DND-41 (cell line): Measurements from ENCODE around the gene TYW5.
A peak's percentile ranks its signal among the peaks of the same experiment; 100 is the strongest.

Experiments used
- ATAC-seq: fragments of 200-7000 bp; cut with Tn5 transposase; 3 replicates; pipeline ENCODE4 v1.9.1; 2021; ENCODE audit warnings: low read depth; ENCODE audit not compliant: insufficient read depth
- DNase-seq: peaks from one replicate; pipeline ENCODE4 v3.0.0-alpha.2; 2020
- H2AFZ ChIP-seq: 2 replicates; pipeline ENCODE4 v1.6.0; 2012; ENCODE audit warnings: low read depth, low read length
- H3K27ac ChIP-seq: 2 replicates; pipeline ENCODE4 v1.5.1; 2012; ENCODE audit warnings: low read length, inconsistent platforms
- H3K27me3 ChIP-seq: fragments of 200-600 bp; sonication (generic); 2 replicates; pipeline ENCODE4 v1.6.0; 2012; ENCODE audit warnings: low read length, mild to moderate bottlenecking, inconsistent platforms; ENCODE audit not compliant: insufficient read depth, poor library complexity
- H3K36me3 ChIP-seq: 2 replicates; pipeline ENCODE4 v1.5.1; 2012; ENCODE audit warnings: low read length, inconsistent platforms; ENCODE audit not compliant: insufficient read depth
- H3K4me1 ChIP-seq: 2 replicates; pipeline ENCODE4 v1.5.1; 2012; ENCODE audit warnings: mild to moderate bottlenecking, low read length; ENCODE audit not compliant: insufficient read depth
- H3K4me2 ChIP-seq: 2 replicates; pipeline ENCODE4 v1.6.0; 2012; ENCODE audit warnings: mild to moderate bottlenecking, moderate library complexity, low read length, inconsistent platforms; ENCODE audit not compliant: insufficient read depth
- H3K4me3 ChIP-seq, 2 experiments: fragments of 200-600 bp in 1 of 2; shearing (Covaris generic) in 1 of 2; 2 replicates each; pipeline ENCODE4 v1.5.1; 2012 to 2016; ENCODE audit warnings: inconsistent platforms in 2 of 2, low read length in 2 of 2, mild to moderate bottlenecking in 2 of 2, low read depth in 1 of 2, moderate library complexity in 1 of 2
- H3K79me2 ChIP-seq: 2 replicates; pipeline ENCODE4 v1.6.0; 2012; ENCODE audit warnings: low read length, inconsistent platforms; ENCODE audit not compliant: insufficient read depth
- H3K9ac ChIP-seq: 2 replicates; pipeline ENCODE4 v1.6.0; 2012; ENCODE audit warnings: low read depth, mild to moderate bottlenecking, inconsistent platforms, low read length, moderate library complexity
- H3K9me3 ChIP-seq: 2 replicates; pipeline ENCODE4 v1.5.1; 2012; ENCODE audit warnings: low read length, moderate library complexity, mild to moderate bottlenecking, inconsistent platforms; ENCODE audit not compliant: insufficient read depth, severe bottlenecking
- H4K20me1 ChIP-seq: 2 replicates; pipeline ENCODE4 v1.6.0; 2012; ENCODE audit warnings: low read length; ENCODE audit not compliant: insufficient read depth
- EZH2 ChIP-seq: IDR thresholded peaks from 3 replicates; pipeline ENCODE4 v1.6.1; 2012; ENCODE audit warnings: borderline replicate concordance, low read depth, mild to moderate bottlenecking, moderate library complexity, low read length, inconsistent platforms; ENCODE audit not compliant: severe bottlenecking
- TF ChIP-seq, protein P1 (sequence below): IDR thresholded peaks from 2 replicates; pipeline ENCODE4 v1.5.1; 2012; ENCODE audit warnings: borderline replicate concordance, low read length, moderate library complexity, mild to moderate bottlenecking; ENCODE audit not compliant: poor library complexity, severe bottlenecking; ENCODE audit errors: extremely low read depth

The TYW5 gene, protein sequence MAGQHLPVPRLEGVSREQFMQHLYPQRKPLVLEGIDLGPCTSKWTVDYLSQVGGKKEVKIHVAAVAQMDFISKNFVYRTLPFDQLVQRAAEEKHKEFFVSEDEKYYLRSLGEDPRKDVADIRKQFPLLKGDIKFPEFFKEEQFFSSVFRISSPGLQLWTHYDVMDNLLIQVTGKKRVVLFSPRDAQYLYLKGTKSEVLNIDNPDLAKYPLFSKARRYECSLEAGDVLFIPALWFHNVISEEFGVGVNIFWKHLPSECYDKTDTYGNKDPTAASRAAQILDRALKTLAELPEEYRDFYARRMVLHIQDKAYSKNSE

DNA sequence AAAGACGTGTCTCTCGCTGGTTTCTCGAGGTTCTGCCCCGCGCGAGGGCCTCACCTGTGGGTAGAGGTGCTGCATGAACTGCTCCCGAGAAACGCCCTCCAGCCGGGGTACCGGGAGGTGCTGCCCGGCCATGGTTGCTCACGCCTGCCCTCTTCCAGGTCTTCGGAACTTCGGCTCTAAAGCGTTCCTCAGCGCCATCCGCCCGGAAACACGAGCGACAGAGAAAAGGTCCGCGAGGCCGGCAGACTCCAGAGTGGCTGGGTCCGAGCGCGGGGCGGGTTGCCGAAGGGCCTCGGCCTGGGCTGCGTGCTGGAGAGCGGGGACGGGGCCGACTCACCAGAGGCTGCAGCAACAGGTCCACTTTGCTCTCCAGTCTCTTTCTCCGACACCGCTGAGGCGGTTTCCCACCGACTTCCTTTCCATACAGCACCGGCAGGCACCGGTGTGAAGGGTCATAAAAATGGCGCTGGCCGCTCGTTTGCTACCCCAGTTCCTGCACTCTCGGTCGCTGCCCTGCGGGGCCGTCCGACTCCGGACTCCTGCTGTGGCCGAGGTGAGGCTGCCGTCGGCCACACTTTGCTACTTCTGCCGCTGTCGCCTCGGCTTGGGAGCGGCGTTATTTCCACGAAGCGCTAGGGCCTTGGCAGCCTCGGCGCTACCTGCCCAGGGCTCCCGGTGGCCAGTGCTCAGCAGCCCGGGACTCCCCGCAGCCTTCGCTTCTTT lies at the start of gene TYW5, which contains the start of gene MAIP1:
TSS of gene TYW5 (minus strand) at position 153 of the 723 bp plus-strand sequence. CDS start at position 132, 21 bp downstream.
TSS of gene MAIP1 (plus strand) at position 244 of the 723 bp plus-strand sequence. CDS start at position 461, 217 bp downstream.
- H3K4me3 ChIP-seq: peak within 1 kb of the TSS; percentile 99 to 100
- peak within 1 kb of the TSS; percentile 95 for H2AFZ ChIP-seq
- peak within 1 kb of the TSS; percentile 94 for H3K27ac ChIP-seq
- H3K79me2 ChIP-seq: peaks cover 85% of the 10 kb centered on the region
- H3K36me3 ChIP-seq: peaks cover 42% of the 10 kb centered on the region
- peaks cover 16% of the 10 kb centered on the region; the same call in 1 of the 2 replicates for H4K20me1 ChIP-seq
- H3K27me3 ChIP-seq: no peaks in the 10 kb centered on the region
- peak within 1 kb of the TSS; percentile 92 for H3K9ac ChIP-seq
- peaks cover 53% of the 10 kb centered on the region for H3K4me1 ChIP-seq
- H3K9me3 ChIP-seq: no peaks in the 10 kb centered on the region
- H3K4me2 ChIP-seq: peak within 1 kb of the TSS; percentile 77
- ATAC-seq (peak; percentile 88), DNase-seq (peak; percentile 80)
- no peak for TF ChIP-seq EZH2
- TF ChIP-seq, protein P1, sequence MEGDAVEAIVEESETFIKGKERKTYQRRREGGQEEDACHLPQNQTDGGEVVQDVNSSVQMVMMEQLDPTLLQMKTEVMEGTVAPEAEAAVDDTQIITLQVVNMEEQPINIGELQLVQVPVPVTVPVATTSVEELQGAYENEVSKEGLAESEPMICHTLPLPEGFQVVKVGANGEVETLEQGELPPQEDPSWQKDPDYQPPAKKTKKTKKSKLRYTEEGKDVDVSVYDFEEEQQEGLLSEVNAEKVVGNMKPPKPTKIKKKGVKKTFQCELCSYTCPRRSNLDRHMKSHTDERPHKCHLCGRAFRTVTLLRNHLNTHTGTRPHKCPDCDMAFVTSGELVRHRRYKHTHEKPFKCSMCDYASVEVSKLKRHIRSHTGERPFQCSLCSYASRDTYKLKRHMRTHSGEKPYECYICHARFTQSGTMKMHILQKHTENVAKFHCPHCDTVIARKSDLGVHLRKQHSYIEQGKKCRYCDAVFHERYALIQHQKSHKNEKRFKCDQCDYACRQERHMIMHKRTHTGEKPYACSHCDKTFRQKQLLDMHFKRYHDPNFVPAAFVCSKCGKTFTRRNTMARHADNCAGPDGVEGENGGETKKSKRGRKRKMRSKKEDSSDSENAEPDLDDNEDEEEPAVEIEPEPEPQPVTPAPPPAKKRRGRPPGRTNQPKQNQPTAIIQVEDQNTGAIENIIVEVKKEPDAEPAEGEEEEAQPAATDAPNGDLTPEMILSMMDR: peak; percentile 27

DNA sequence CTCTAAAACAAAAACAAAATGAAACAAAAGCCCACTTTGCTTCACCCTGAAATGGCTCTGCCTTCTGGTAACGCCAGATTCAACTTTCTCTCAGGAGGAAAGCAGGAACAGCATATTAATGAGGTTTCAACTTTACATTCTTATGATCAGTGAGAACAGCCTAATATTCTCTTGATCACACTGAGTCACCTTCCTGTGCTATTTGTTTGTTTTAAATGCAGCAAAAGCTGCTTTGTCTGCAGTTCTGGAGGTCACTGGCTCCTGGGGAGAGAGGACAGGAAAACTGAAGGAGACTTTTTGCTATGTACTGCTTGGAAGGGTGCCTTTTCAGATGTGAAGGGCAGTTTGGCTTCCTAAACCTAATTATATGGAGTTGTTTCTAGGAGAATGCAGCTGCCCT lies 48.2 kb upstream of the TYW5 start:
- Histone ChIP-seq H3K79me2 (no peaks in the 10 kb centered on the region), H2AFZ (no peak overlapping the region), H3K4me3 (no peak overlapping the region), H3K4me2 (no peak overlapping the region), H4K20me1 (no peaks in the 10 kb centered on the region), H3K27me3 (peaks cover 2% of the 10 kb centered on the region), H3K9ac (no peak overlapping the region), H3K9me3 (no peaks in the 10 kb centered on the region), H3K27ac (no peak overlapping the region), H3K36me3 (no peaks in the 10 kb centered on the region), H3K4me1 (no peaks in the 10 kb centered on the region)
- DNase-seq (no peak), ATAC-seq (no peak)
- TF ChIP-seq, protein P1: no peak

DNA sequence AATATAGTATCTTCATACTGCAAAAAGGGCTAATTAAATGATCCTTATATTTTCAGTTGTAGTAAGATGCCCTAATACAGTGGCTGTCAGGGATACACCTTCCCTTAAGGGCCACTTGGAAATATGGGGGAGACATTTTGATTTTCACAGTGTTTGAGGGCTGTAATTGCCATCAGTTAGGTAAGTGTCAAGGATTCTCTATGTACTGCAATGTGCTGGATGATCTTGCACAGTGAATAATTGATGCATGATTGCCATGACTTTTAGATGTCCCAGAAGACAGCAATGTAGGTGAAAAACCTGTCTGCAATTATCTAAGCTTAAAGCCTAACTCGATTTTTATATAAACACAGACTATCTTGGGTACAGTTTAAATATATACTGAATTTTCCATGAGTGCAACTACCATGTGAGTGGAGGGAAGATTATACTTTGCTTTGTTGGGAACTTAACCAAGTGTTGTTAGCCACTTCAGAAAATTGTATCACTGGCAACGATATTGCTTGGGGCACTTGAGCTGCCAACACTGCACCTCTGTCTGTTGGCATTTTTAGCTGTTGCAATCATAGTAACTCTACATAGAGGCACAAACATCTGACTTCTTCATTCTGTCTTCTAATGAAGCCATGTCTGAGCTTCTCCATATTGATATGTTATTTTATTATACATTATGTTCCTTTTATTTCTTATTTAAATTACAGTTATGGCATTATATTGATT lies 45.3 kb upstream of the TYW5 start:
- DNase-seq: no peak
- Histone ChIP-seq H3K4me3 (no peak overlapping the region), H3K4me2 (no peak overlapping the region), H2AFZ (no peak overlapping the region), H4K20me1 (no peaks in the 10 kb centered on the region), H3K79me2 (no peaks in the 10 kb centered on the region), H3K9ac (no peak overlapping the region), H3K9me3 (no peaks in the 10 kb centered on the region), H3K36me3 (no peaks in the 10 kb centered on the region), H3K27ac (no peak overlapping the region), H3K4me1 (no peaks in the 10 kb centered on the region), H3K27me3 (peaks cover 2% of the 10 kb centered on the region)
- no peak for ATAC-seq
- TF ChIP-seq, protein P1: no peak
- no peak for TF ChIP-seq EZH2
